C4-2B (cell line): ENCODE data around the gene MINAR1.

Source experiments
- ZFX ChIP-seq: fragments of 450-650 bp; IDR thresholded peaks from 2 replicates; pipeline ENCODE4 v1.6.1; 2017
- TF ChIP-seq, protein P1 (sequence below): fragments of 450-650 bp; conservative IDR thresholded peaks from 2 replicates; pipeline ENCODE4 v1.5.1; 2017; ENCODE audit warnings: mild to moderate bottlenecking

DNA sequence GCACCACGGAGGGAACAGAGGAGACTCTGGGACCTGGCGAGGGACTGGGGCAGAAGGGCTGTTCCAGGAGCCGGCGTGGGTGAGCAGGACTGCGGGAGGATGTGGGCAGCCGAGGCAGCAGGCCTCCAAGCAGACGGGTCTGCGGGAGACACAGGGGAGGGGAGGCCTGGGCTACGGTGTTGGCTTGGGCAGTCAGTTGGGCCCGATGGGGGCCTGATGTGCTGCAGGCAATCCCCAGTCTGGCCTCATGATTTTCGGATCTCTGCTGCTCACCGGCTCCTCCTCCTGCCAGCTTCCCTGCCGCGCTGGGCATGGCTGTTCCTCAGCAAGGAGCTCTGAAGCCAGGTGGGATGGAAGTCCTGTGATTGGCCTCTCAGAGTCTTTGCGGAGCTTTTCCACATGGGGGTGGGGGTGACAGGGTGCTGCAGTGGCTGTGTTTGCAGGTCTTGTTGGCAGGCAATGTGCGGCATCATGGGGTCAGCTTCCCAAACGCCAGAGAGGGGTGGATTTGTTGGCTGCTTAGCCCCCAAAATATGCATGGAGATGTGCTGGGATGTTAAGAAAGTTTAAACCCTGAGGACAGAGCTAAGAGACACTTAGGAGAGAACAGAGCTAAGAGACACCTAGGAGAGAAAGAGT is 19.3 kb downstream of the MINAR1 start:
- TF ChIP-seq, protein P1, sequence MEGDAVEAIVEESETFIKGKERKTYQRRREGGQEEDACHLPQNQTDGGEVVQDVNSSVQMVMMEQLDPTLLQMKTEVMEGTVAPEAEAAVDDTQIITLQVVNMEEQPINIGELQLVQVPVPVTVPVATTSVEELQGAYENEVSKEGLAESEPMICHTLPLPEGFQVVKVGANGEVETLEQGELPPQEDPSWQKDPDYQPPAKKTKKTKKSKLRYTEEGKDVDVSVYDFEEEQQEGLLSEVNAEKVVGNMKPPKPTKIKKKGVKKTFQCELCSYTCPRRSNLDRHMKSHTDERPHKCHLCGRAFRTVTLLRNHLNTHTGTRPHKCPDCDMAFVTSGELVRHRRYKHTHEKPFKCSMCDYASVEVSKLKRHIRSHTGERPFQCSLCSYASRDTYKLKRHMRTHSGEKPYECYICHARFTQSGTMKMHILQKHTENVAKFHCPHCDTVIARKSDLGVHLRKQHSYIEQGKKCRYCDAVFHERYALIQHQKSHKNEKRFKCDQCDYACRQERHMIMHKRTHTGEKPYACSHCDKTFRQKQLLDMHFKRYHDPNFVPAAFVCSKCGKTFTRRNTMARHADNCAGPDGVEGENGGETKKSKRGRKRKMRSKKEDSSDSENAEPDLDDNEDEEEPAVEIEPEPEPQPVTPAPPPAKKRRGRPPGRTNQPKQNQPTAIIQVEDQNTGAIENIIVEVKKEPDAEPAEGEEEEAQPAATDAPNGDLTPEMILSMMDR: no peak
- no peak for TF ChIP-seq ZFX
